Mesendoderm (in vitro differentiated cells): ENCODE measurements around the gene CPA2.

Experiments
- DNase-seq: peaks from one replicate; pipeline ENCODE4 v3.0.0; 2013
- H2AK5ac ChIP-seq: 2 replicates; pipeline ENCODE4 v1.6.1; 2013; ENCODE audit warnings: low read length, inconsistent platforms
- H2BK120ac ChIP-seq: 2 replicates; pipeline ENCODE4 v1.6.1; 2013; ENCODE audit warnings: low read depth, mild to moderate bottlenecking, low read length, moderate library complexity, mixed read lengths
- H2BK15ac ChIP-seq: replicated peaks from 2 replicates; pipeline ENCODE4 v1.6.1; 2013; ENCODE audit warnings: low read depth, mild to moderate bottlenecking, moderate library complexity
- H2BK5ac ChIP-seq: 2 replicates; pipeline ENCODE4 v1.6.1; 2013; ENCODE audit warnings: low read length, inconsistent platforms
- H3K18ac ChIP-seq: 2 replicates; pipeline ENCODE4 v1.6.1; 2013; ENCODE audit warnings: mild to moderate bottlenecking, low read length, mixed read lengths
- H3K23ac ChIP-seq: one replicate; pipeline ENCODE4 v1.6.1; 2013; ENCODE audit warnings: low read length
- H3K27ac ChIP-seq: 2 replicates; pipeline ENCODE4 v1.5.1; 2013; ENCODE audit warnings: low read depth, mild to moderate bottlenecking, inconsistent platforms, low read length, moderate library complexity
- H3K27me3 ChIP-seq: 2 replicates; pipeline ENCODE4 v1.6.1; 2013; ENCODE audit warnings: low read length, control low read depth, mild to moderate bottlenecking, inconsistent platforms; ENCODE audit not compliant: insufficient read depth, poor library complexity
- H3K36me3 ChIP-seq: 2 replicates; pipeline ENCODE4 v1.6.1; 2013; ENCODE audit warnings: low read length, inconsistent platforms; ENCODE audit not compliant: control insufficient read depth, insufficient read depth
- H3K4ac ChIP-seq: one replicate; pipeline ENCODE4 v1.6.1; 2013; ENCODE audit warnings: low read depth, mild to moderate bottlenecking, low read length, moderate library complexity
- H3K4me1 ChIP-seq: 2 replicates; pipeline ENCODE4 v1.6.1; 2013; ENCODE audit warnings: low read depth, low read length, inconsistent platforms; ENCODE audit not compliant: control insufficient read depth
- H3K4me2 ChIP-seq: 2 replicates; pipeline ENCODE4 v1.6.1; 2013; ENCODE audit warnings: low read length
- H3K4me3 ChIP-seq: 2 replicates; pipeline ENCODE4 v1.5.1; 2013; ENCODE audit warnings: mild to moderate bottlenecking, low read length
- H3K56ac ChIP-seq: one replicate; pipeline ENCODE4 v1.6.1; 2013; ENCODE audit warnings: low read length
- H3K79me1 ChIP-seq: 2 replicates; pipeline ENCODE4 v1.6.1; 2013; ENCODE audit warnings: low read length, inconsistent platforms
- H3K79me2 ChIP-seq: 2 replicates; pipeline ENCODE4 v1.6.1; 2013; ENCODE audit warnings: mild to moderate bottlenecking, low read length; ENCODE audit not compliant: control insufficient read depth, insufficient read depth
- H3K9ac ChIP-seq: 2 replicates; pipeline ENCODE4 v1.6.1; 2013; ENCODE audit warnings: low read length, inconsistent platforms
- H4K5ac ChIP-seq: one replicate; pipeline ENCODE4 v1.6.1; 2013; ENCODE audit warnings: low read length
- H4K8ac ChIP-seq: one replicate; pipeline ENCODE4 v1.6.1; 2013; ENCODE audit warnings: low read depth, mild to moderate bottlenecking, control low read depth, low read length, moderate library complexity
- WGBS: extraction: QIAGEN DNeasy Blood & Tissue Kit; methylation state at CpG from one replicate; pipeline ENCODE4 v1.1.7; 2013; ENCODE audit warnings: low lambda C conversion rate, missing lambda C conversion rate; ENCODE audit not compliant: insufficient coverage; ENCODE audit errors: extremely low coverage; 5-methylcytosine and 5-hydroxymethylcytosine counted together

CPA2 gene

DNA sequence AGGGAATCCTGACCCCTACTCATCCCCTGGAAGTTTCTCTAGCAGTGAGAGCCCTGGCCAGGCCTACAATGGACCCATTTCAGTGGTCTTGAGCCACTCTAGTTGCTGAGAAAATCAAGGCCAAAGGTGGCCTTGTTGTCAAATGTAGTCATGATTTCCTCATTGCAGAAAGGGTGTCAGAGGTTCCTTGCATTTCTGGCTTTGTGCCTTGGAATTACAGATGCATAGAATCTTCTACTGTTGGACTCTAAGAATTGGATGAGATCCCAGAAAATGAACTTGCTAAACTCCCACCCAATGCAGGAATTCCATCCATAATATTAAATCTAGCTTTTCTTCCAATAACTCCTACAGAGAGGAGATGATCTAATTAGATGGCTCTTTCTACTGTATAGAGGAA lies 12.2 kb downstream of the CPA2 start:
- Histone ChIP-seq H3K79me1 (no peaks in the 10 kb centered on the region), H3K4ac (no peak overlapping the region), H4K5ac (no peak overlapping the region), H3K36me3 (no peaks in the 10 kb centered on the region), H3K4me1 (peaks cover 5% of the 10 kb centered on the region), H3K4me2 (no peak overlapping the region), H3K27ac (no peak overlapping the region), H3K4me3 (no peak overlapping the region), H2BK120ac (no peak overlapping the region), H2BK5ac (no peak overlapping the region), H4K8ac (no peak overlapping the region), H3K79me2 (no peaks in the 10 kb centered on the region), H2BK15ac (no peak overlapping the region), H3K23ac (no peak overlapping the region), H3K9ac (no peak overlapping the region), H3K56ac (no peak overlapping the region), H2AK5ac (no peak overlapping the region), H3K18ac (no peak overlapping the region), H3K27me3 (no peaks in the 10 kb centered on the region)
- no peak for DNase-seq

DNA sequence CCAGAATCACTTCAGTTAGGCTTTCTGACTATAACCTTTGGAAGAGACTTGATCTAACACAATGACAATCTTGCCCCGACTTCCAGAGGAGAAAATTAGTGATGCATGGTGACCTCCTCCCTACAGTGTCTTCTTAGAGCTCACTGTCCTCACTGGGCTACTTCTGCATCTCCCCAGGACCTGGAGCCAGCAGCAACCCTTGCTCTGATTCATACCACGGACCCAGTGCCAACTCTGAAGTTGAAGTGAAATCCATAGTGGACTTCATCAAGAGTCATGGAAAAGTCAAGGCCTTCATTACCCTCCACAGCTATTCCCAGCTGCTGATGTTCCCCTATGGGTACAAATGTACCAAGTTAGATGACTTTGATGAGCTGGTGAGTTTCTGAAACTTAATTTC lies 12.6 kb downstream of the CPA2 start:
- Histone ChIP-seq H3K18ac (no peak overlapping the region), H4K5ac (no peak overlapping the region), H3K56ac (no peak overlapping the region), H3K36me3 (no peaks in the 10 kb centered on the region), H2BK120ac (no peak overlapping the region), H2BK15ac (no peak overlapping the region), H4K8ac (no peak overlapping the region), H3K27ac (no peak overlapping the region), H3K27me3 (no peaks in the 10 kb centered on the region), H3K79me2 (no peaks in the 10 kb centered on the region), H3K4ac (no peak overlapping the region), H3K9ac (no peak overlapping the region), H2BK5ac (no peak overlapping the region), H3K4me2 (no peak overlapping the region), H3K4me3 (no peak overlapping the region), H3K79me1 (no peaks in the 10 kb centered on the region), H3K4me1 (peaks cover 3% of the 10 kb centered on the region), H2AK5ac (no peak overlapping the region), H3K23ac (no peak overlapping the region)
- no peak for DNase-seq
- WGBS: no CpG with 5 or more reads among the region's 2 CpGs

DNA sequence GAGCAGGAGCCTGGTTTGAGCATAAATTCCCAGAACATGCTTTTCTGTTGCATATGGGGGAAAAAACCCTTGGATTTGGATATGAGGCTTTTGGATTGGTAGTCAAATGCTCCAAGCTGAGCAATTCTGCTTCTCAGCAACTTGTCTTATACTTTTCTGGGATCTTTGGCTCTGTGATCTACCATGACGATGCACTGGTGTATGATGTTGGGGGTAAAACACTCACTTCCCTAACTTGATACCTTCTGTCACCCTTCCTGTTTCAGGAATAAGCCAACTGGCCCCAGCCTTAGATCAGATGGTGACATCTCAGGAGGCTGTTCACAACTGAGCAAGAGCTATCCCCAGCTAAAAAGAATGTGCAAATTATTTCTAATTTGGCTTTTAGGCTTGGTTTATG lies 13.2 kb downstream of the CPA2 start:
- H4K5ac ChIP-seq: no peak overlapping the region
- H3K79me2 ChIP-seq: no peaks in the 10 kb centered on the region
- no peaks in the 10 kb centered on the region for H3K79me1 ChIP-seq
- WGBS: no CpG with 5 or more reads among the region's 1 CpG
- no peak overlapping the region for H2BK5ac ChIP-seq
- no peak overlapping the region for H3K27ac ChIP-seq
- H3K18ac ChIP-seq: no peak overlapping the region
- H2BK120ac ChIP-seq: no peak overlapping the region
- no peak overlapping the region for H3K23ac ChIP-seq
- no peaks in the 10 kb centered on the region for H3K27me3 ChIP-seq
- H4K8ac ChIP-seq: no peak overlapping the region
- no peak overlapping the region for H2BK15ac ChIP-seq
- H3K36me3 ChIP-seq: no peaks in the 10 kb centered on the region
- H2AK5ac ChIP-seq: no peak overlapping the region
- H3K4me3 ChIP-seq: no peak overlapping the region
- no peak overlapping the region for H3K56ac ChIP-seq
- no peak overlapping the region for H3K9ac ChIP-seq
- peaks cover 3% of the 10 kb centered on the region for H3K4me1 ChIP-seq
- no peak for DNase-seq
- H3K4ac ChIP-seq: no peak overlapping the region
- no peak overlapping the region for H3K4me2 ChIP-seq

DNA sequence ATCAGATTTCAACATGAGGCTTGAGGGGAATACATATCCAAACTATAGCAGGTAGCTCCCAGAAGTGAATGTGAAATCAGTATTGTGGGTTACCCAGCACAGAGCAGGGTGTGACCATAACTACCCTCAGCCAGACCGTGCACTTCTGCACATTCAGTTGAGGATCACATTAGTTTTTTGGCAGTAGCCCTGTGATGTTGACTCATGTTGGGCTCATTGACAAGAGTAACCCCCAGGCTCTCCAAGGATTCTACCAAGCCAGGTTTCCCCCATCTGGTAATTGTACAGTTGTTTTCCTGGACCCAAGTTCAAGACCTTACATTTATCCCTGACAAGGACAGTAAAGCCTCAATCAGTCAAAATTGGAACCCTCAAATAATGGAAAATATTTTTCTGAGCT lies 14.6 kb downstream of the CPA2 start:
- Histone ChIP-seq H4K5ac (no peak overlapping the region), H2BK120ac (no peak overlapping the region), H3K79me2 (no peaks in the 10 kb centered on the region), H3K56ac (no peak overlapping the region), H3K4ac (no peak overlapping the region), H2AK5ac (no peak overlapping the region), H3K4me2 (no peak overlapping the region), H3K27ac (no peak overlapping the region), H2BK15ac (no peak overlapping the region), H3K4me1 (no peaks in the 10 kb centered on the region), H3K23ac (no peak overlapping the region), H3K9ac (no peak overlapping the region), H2BK5ac (no peak overlapping the region), H3K4me3 (no peak overlapping the region), H3K79me1 (no peaks in the 10 kb centered on the region), H3K27me3 (no peaks in the 10 kb centered on the region), H3K18ac (no peak overlapping the region), H3K36me3 (no peaks in the 10 kb centered on the region), H4K8ac (no peak overlapping the region)
- WGBS: no CpG with 5 or more reads among the region's 1 CpG
- no peak for DNase-seq

DNA sequence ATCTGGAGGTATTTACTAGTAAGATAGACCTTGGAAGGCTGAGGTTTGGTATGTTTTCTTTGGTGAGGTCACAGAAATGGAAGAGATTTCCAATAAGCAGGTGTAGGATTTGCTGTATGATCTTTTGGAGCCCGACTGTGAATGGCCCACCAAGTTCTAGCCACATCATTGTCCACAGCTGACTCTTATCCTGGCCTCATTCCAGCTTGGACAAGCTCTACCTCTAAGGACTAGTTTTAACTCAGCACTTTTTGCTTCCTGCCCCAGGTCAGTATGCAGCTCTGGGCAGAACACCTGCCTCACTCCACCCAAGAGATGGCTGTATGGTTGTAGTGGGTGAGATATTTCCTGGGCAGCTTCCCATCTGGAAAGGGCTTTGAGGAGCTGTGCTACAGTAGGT lies 20.2 kb downstream of the CPA2 start:
- no peak overlapping the region for H2BK120ac ChIP-seq
- H3K4me2 ChIP-seq: no peak overlapping the region
- WGBS: no CpG with 5 or more reads among the region's 1 CpG
- H3K4ac ChIP-seq: no peak overlapping the region
- no peak overlapping the region for H3K23ac ChIP-seq
- no peak overlapping the region for H3K9ac ChIP-seq
- H3K79me2 ChIP-seq: no peaks in the 10 kb centered on the region
- H3K79me1 ChIP-seq: no peaks in the 10 kb centered on the region
- no peak overlapping the region for H3K27ac ChIP-seq
- H3K27me3 ChIP-seq: no peaks in the 10 kb centered on the region
- H4K5ac ChIP-seq: no peak overlapping the region
- no peak overlapping the region for H3K18ac ChIP-seq
- no peak overlapping the region for H2AK5ac ChIP-seq
- H2BK15ac ChIP-seq: no peak overlapping the region
- no peaks in the 10 kb centered on the region for H3K36me3 ChIP-seq
- no peak overlapping the region for H3K56ac ChIP-seq
- no peak overlapping the region for H2BK5ac ChIP-seq
- DNase-seq: no peak
- no peak overlapping the region for H4K8ac ChIP-seq
- no peaks in the 10 kb centered on the region for H3K4me1 ChIP-seq
- no peak overlapping the region for H3K4me3 ChIP-seq

DNA sequence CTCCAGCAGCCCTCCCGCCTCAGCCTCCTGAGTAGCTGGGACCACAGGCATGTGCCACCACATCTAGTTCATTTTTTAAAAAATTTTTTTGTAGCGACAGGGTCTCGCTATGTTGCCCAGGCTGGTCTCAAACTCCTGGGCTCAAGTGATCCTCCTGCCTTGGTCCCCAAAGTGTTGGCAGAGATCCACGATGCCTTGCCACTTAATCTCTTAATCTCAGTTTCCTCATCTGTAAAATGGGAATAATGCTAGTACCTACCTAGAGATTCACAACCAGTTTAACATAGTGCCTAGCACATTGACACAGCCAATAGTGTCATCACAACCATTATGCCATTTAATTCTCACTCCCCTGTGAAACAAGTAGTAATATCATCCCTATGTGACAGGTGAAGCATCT lies 21.5 kb downstream of the CPA2 start:
- Histone ChIP-seq H3K79me1 (no peaks in the 10 kb centered on the region), H3K4me2 (no peak overlapping the region), H2BK120ac (no peak overlapping the region), H3K4me1 (no peaks in the 10 kb centered on the region), H3K27ac (no peak overlapping the region), H2BK5ac (no peak overlapping the region), H3K4ac (no peak overlapping the region), H3K79me2 (no peaks in the 10 kb centered on the region), H4K5ac (no peak overlapping the region), H2AK5ac (no peak overlapping the region), H3K4me3 (no peak overlapping the region), H3K56ac (no peak overlapping the region), H3K27me3 (no peaks in the 10 kb centered on the region), H3K23ac (no peak overlapping the region), H2BK15ac (no peak overlapping the region), H3K18ac (no peak overlapping the region), H3K36me3 (no peaks in the 10 kb centered on the region), H4K8ac (no peak overlapping the region), H3K9ac (no peak overlapping the region)
- no CpG with 5 or more reads among the region's 4 CpGs for WGBS
- no peak for DNase-seq
